ENCODE measurements around the gene CDC42EP2.

- peak; percentile 98 for TF ChIP-seq POLR2A (IDR thresholded peaks at IDR 0.05; ENCODE audit: low read depth, low read length)
- TF ChIP-seq CTCF (IDR thresholded peaks at IDR 0.05; ENCODE audit: extremely low read depth in 1 of 2, insufficient read depth in 1 of 2, low read depth in 1 of 2, low read length in 2 of 2): no peak
- TF ChIP-seq EZH2 (IDR thresholded peaks at IDR 0.05; ENCODE audit: borderline replicate concordance, low read depth, low read length, severe bottlenecking): no peak
- no peak for TF ChIP-seq FOS (IDR thresholded peaks at IDR 0.05; ENCODE audit: borderline replicate concordance, insufficient read depth, low read length)
- TF ChIP-seq GATA2 (IDR thresholded peaks at IDR 0.05; ENCODE audit: insufficient read depth, insufficient read length, low read depth, low read length): no peak
- peak; percentile 98 for TF ChIP-seq POLR2AphosphoS5 (IDR thresholded peaks at IDR 0.05; ENCODE audit: insufficient read depth, low read depth, low read length)
Observed at GRCh38 chr11:65314501-65315203, at the start of gene CDC42EP2.

Measured in endothelial cell of umbilical vein (primary cell).